ENCODE results near the gene RPS6KB1. TPM values are rescaled to one million over a fixed set of nuclear protein-coding genes. Genes with fewer than 3 reads are reported as not detected.

RPS6KB1 gene
- total and polyA plus RNA-seq, 9 of the 15 experiments (the other 6 are each of a cell fraction or from before 2014, with no cell fraction given): 8.8 to 60.7 (median 35.1) TPM

- TF ChIP-seq ZNF318 (IDR thresholded peaks at IDR 0.05; ENCODE audit: borderline replicate concordance in 1 of 2, low read depth in 1 of 2): no peak
- peak in 1 of 2 experiments; percentile 57; a peak in 2 of 4 replicates for TF ChIP-seq RAD21 (CRISPR knock-in tag; conservative IDR thresholded peaks at IDR 0.05 in 1 of 2, IDR thresholded peaks at IDR 0.05 in 1 of 2)
- no peak for TF ChIP-seq TBL1XR1 (IDR thresholded peaks at IDR 0.05; ENCODE audit: low read length in 2 of 2)
- no peak for TF ChIP-seq ZHX1 (conservative IDR thresholded peaks at IDR 0.05; ENCODE audit: low read length)
- no peak for TF ChIP-seq CUX1 (CRISPR knock-in tag; IDR thresholded peaks at IDR 0.05)
- TF ChIP-seq SREBF1 (IDR thresholded peaks at IDR 0.05; ENCODE audit: borderline replicate concordance, low read depth, low read length): no peak
These were observed 39.6 kb upstream of the RPS6KB1 start (continued) for GRCh38 chr17:59853168-59853918.
